Fibroblast of skin of left quadriceps (primary cell): ENCODE results near the gene RWDD1.
A peak's percentile ranks its signal among the peaks of the same experiment; 100 is the strongest.

Source experiments
- DNase-seq, 2 experiments: peaks; one replicate each; pipeline ENCODE4 v3.0.0-alpha.2; 2013; ENCODE audit warnings: low read depth in 2 of 2

RWDD1 gene

DNA sequence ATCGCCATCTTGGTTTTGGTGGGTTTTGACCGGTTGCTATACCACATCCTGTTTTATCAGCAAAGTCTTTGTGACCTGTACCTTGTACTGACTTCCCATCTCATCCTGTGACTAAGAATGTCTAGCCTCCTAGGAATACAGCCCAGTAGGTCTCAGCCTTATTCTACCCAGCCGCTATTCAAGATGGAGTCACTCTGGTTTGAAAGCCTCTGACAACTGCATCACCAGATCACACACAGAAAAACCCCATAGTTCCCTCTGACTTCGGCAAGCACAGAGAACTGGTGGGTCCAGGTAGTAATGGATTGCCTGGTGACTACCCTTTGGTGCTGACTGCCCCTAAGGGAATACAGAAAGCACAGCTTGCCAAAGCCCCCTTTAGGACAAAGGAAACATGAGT lies 34.6 kb downstream of the RWDD1 start:
- no peak for DNase-seq

DNA sequence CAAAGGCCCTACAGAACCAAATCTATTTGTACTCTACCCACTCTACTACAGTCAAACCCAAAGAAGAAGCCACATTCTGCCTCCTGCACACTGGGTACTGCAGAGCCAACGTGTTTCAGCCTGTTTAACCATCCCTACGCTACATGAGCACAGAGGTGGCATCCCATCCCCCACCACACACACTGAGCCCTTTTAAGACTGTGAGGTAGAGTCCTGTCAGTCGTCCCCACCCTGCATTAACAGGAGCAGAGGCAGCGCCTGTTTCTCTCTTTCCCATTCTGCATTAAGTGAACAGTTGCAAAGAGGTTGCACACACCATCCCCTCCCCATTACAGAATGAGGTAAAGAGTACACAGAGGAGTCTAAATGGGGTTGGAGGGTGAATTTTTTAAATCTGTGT lies 39.8 kb downstream of the RWDD1 start:
- no peak for DNase-seq

DNA sequence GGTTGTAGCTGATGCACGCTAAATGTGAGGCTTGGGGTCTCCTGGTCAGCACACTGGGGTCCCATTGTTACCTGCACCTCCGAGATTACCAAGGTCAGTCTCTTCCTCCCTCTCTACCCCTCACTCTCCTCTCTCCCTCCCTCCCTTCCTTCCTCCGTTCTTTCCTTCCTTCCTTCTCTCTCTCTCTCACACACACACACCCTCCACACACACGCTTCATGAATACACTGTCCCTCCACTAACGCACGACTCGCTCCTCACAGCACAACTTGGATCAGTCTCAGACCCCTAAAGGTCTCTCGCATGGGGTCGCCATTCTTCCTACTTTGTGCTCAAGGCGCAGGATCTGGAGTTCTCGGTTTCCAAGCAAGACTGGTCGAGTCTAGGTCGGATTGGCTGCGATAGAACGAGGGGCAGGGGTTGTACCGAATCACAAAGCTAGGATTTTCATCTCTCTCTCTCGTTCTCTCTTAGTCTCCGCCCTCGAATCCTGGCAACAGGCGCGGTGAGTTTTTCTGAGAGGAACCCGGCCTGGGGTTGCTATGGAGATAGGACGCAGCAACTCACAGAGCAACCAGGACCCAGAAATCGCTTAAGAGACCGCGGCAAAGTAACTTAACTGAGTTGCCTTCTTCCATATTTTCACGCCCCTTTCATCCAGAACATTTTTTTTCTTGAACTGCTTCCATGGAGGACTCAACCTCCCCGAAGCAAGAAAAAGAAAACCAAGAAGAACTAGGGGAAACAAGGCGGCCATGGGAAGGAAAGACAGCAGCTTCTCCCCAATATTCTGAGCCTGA lies 44.8 kb downstream of the RWDD1 start, which contains the start of gene RSPH4A:
Gene RSPH4A, plus strand, starts transcription at position 543 of the 800 bp plus-strand sequence. Its CDS starts 145 bp downstream, at position 688.
- peak; percentile 86 to 90 for DNase-seq

GRCh38 chr6:116616737-116617053 lies 45.4 kb downstream of the RWDD1 start:
- no peak for DNase-seq

- no peak for DNase-seq
Observed at GRCh38 chr6:116624036-116624805, 52.9 kb downstream of the RWDD1 start.

DNA sequence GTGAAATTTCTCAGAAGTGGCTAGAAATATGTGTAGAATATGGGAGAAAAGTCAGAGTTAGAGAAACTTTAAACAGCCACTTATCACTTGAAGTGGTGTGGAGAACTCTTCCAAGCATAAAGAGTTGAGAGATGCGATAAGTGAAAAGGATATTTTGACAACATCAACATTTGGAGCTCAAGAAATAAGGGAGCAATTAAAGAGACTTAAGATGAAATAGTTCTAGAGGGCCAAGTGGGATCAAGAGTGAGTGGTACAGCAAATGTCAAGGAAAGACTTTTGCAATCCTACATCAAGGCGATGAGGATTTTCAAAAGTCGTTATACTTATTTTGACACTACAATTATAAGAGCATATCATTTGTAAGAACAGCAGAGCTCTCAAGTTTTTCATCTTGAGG lies 54.6 kb downstream of the RWDD1 start:
- DNase-seq = no peak

DNA sequence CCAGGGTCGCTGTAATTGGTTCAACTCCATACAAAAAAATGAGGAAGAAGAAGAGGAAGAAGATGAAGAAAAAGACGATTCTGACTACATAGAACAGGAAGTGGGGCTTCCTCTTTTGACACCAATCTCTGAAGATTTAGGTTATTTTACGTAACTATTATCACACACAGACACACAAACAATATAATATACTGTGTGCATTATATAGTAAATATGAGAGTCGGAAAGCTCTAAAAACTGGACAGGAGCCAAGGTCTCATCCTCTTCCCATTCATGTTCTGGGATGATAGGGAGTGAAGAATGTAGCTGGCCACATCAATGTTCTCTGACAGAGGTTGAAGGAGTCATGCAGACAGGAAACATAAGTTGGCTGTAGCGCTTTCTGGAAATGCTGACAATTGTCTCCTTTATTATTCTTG lies 58.3 kb downstream of the RWDD1 start:
- no peak for DNase-seq

DNA sequence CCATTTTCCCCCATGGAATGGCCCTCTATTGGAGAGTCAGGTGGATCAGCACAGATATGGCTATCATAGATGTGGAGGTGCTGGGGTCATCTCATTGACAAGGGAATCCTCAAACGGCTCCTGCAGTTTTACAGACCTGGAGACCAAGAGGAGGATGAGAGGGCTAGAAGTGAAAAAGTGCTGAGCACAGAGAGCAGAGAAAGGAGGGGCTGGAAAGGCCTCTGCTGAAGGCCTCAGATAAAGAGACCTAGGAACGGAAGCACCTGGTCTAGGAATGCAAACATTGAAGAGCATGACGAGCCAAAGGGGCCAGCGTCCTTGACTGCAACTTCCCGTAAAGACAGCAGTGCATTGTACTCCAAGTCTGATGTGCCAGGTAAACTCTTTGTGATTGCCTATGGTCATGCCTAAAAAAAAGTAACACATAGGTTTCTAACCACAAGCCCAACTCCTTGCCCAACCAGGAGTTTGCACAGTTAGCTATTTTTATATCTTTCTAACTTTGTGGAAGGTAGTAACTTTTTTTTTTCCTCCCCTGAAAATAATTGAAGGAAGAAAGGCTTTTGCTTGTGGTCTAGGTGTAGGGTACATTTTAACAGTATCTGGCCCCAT lies 60.2 kb downstream of the RWDD1 start:
- DNase-seq = no peak

GRCh38 chr6:116633685-116634084 lies 62.4 kb downstream of the RWDD1 start:
- no peak for DNase-seq
